Ascending aorta (tissue), 2 donors: Measurements from ENCODE around the gene AGAP3. TPM values are rescaled to one million over a fixed set of nuclear protein-coding genes. Genes with fewer than 3 reads are reported as not detected.

Experiments used
- DNase-seq, 2 donors: peaks; one replicate each; pipeline ENCODE4 v3.0.0-alpha.2; 2019; ENCODE audit warnings: low spot score in 2 of 2
- H3K27ac ChIP-seq, 2 donors: fragments of 200-600 bp; sonication (generic); one replicate each; pipeline ENCODE4 v1.5.1; 2016 to 2017; ENCODE audit warnings: mild to moderate bottlenecking in 1 of 2
- H3K27me3 ChIP-seq: fragments of 200-600 bp; sonication (generic); one replicate; pipeline ENCODE4 v1.5.1; 2017
- H3K36me3 ChIP-seq, 2 donors: fragments of 200-600 bp; sonication (generic); one replicate each; pipeline ENCODE4 v1.5.1; 2016
- H3K4me1 ChIP-seq, 2 donors: fragments of 200-600 bp; sonication (generic); one replicate each; pipeline ENCODE4 v1.5.1; 2016 to 2017; ENCODE audit warnings: mild to moderate bottlenecking in 1 of 2
- H3K4me3 ChIP-seq, 2 donors: fragments of 200-600 bp; sonication (generic); one replicate each; pipeline ENCODE4 v1.5.1; 2016 to 2017; ENCODE audit warnings: mild to moderate bottlenecking in 1 of 2
- H3K9me3 ChIP-seq, 2 donors: fragments of 200-600 bp; sonication (generic); one replicate each; pipeline ENCODE4 v1.5.1; 2016
- CTCF ChIP-seq, 3 experiments: fragments of 200-600 bp in 2 of 3; fragments of 450-650 bp in 1 of 3; sonication (generic) in 2 of 3; IDR thresholded peaks; one replicate each; pipeline ENCODE4 v1.5.1; 2016 to 2019; ENCODE audit warnings: antibody characterized with exemption in 3 of 3, mild to moderate bottlenecking in 1 of 3, moderate library complexity in 1 of 3
- intact Hi-C: fragments of 100-400 bp; cut with DNase I; formaldehyde crosslinking; loops from one replicate; pipeline ENCODE4 v1.15.1; 2023
- total RNA-seq: library from RNA; depleted of rRNA; stranded (reverse); fragments of >200 nt; gene quantifications from one replicate; pipeline ENCODE4 v1.1.0, GENCODE V29; 2016

Gene AGAP3
- total RNA-seq, 1 donor from 2014 or later = 82.6 TPM

GRCh38 chr7:151048911-151049463 is 37.3 kb upstream of the AGAP3 start:
- no peak for TF ChIP-seq CTCF (IDR thresholded peaks at IDR 0.05)
- Histone ChIP-seq H3K27me3 (no peaks in the 10 kb centered on the region), H3K4me1 (peaks cover 0 to 7% of the 10 kb centered on the region in 2 donors), H3K36me3 (peaks cover 0 to 7% of the 10 kb centered on the region in 2 donors), H3K27ac (no peak overlapping the region), H3K4me3 (no peak overlapping the region), H3K9me3 (no peaks in the 10 kb centered on the region)
- DNase-seq = no peak
- intact Hi-C loops = no loop called here

GRCh38 chr7:151051108-151051507 is 35.2 kb upstream of the AGAP3 start:
- no peak for TF ChIP-seq CTCF (IDR thresholded peaks at IDR 0.05)
- Histone ChIP-seq H3K36me3 (no peaks in the 10 kb centered on the region), H3K4me1 (peaks cover 0 to 7% of the 10 kb centered on the region in 2 donors), H3K4me3 (no peak overlapping the region), H3K27ac (no peak overlapping the region), H3K9me3 (no peaks in the 10 kb centered on the region), H3K27me3 (no peaks in the 10 kb centered on the region)
- DNase-seq = no peak
- intact Hi-C loops = no loop called here

GRCh38 chr7:151053096-151053495 is 33.2 kb upstream of the AGAP3 start:
- H3K9me3 ChIP-seq = no peaks in the 10 kb centered on the region
- H3K36me3 ChIP-seq = no peaks in the 10 kb centered on the region
- peaks cover 7 to 15% of the 10 kb centered on the region in 2 donors for H3K4me1 ChIP-seq
- no peak overlapping the region for H3K4me3 ChIP-seq
- H3K27me3 ChIP-seq = no peaks in the 10 kb centered on the region
- DNase-seq = no peak
- H3K27ac ChIP-seq = no peak overlapping the region
- no peak for TF ChIP-seq CTCF (IDR thresholded peaks at IDR 0.05)
- intact Hi-C loops = no loop called here

GRCh38 chr7:151053751-151054150 is 32.5 kb upstream of the AGAP3 start:
- peaks cover 7 to 20% of the 10 kb centered on the region in 2 donors for H3K4me1 ChIP-seq
- H3K36me3 ChIP-seq = no peaks in the 10 kb centered on the region
- H3K4me3 ChIP-seq = no peak overlapping the region
- H3K9me3 ChIP-seq = no peaks in the 10 kb centered on the region
- no peak overlapping the region for H3K27ac ChIP-seq
- no peaks in the 10 kb centered on the region for H3K27me3 ChIP-seq
- no peak for DNase-seq
- TF ChIP-seq CTCF (IDR thresholded peaks at IDR 0.05) = no peak
- intact Hi-C loops = no loop called here

GRCh38 chr7:151056283-151056665 is 30.0 kb upstream of the AGAP3 start:
- intact Hi-C loops = loop anchor here (2.0 kb wide), 1 partner anchor 17 kb away; no protein-coding TSS in a partner anchor
- no peak for TF ChIP-seq CTCF (IDR thresholded peaks at IDR 0.05)
- peaks cover 13 to 29% of the 10 kb centered on the region in 2 donors for H3K4me1 ChIP-seq

More at GRCh38 chr7:151056283-151056665, 30.0 kb upstream of the AGAP3 start:
- H3K4me3 ChIP-seq = no peak overlapping the region
- DNase-seq = no peak
- H3K9me3 ChIP-seq = no peaks in the 10 kb centered on the region
- H3K36me3 ChIP-seq = no peaks in the 10 kb centered on the region
- no peak overlapping the region for H3K27ac ChIP-seq
- no peaks in the 10 kb centered on the region for H3K27me3 ChIP-seq
